ENCODE data around the gene TECRL. TPM values are rescaled to one million over a fixed set of nuclear protein-coding genes. Genes with fewer than 3 reads are reported as not detected.

The TECRL gene
- total RNA-seq, 6 experiments from 2014 or later, result not detected

GRCh38 chr4:64248186-64248585, 161.1 kb downstream of the TECRL start:
- no peak for TF ChIP-seq CTCF (IDR thresholded peaks at IDR 0.05)
- H3K27me3 Mint-ChIP-seq (ENCODE audit: insufficient read depth), result no peaks in the 10 kb centered on the region
- no peaks in the 10 kb centered on the region for H3K4me1 Mint-ChIP-seq (ENCODE audit: low read depth)
- H3K9me3 Mint-ChIP-seq, result peaks cover 21% of the 10 kb centered on the region
- no peak for DNase-seq
- H3K27ac Mint-ChIP-seq, result no peak overlapping the region
- H3K4me3 Mint-ChIP-seq, result no peak overlapping the region
- no peaks in the 10 kb centered on the region for H3K36me3 Mint-ChIP-seq (ENCODE audit: low read depth)

GRCh38 chr4:64230709-64231310, 178.4 kb downstream of the TECRL start:
- H3K4me1 Mint-ChIP-seq (ENCODE audit: low read depth), result no peaks in the 10 kb centered on the region
- no peak overlapping the region for H3K27ac Mint-ChIP-seq
- peaks cover 4% of the 10 kb centered on the region; the same call in 1 of the 2 replicates for H3K36me3 Mint-ChIP-seq (ENCODE audit: low read depth)
- no peak for TF ChIP-seq CTCF (IDR thresholded peaks at IDR 0.05)
- no peak for DNase-seq
- H3K27me3 Mint-ChIP-seq (ENCODE audit: insufficient read depth), result no peaks in the 10 kb centered on the region
- H3K4me3 Mint-ChIP-seq, result no peak overlapping the region
- peaks cover 47% of the 10 kb centered on the region for H3K9me3 Mint-ChIP-seq
